Transverse colon (tissue), 4 donors: Measurements from ENCODE around the gene BAHCC1. TPM values are rescaled to one million over a fixed set of nuclear protein-coding genes. Genes with fewer than 3 reads are reported as not detected.
A peak's percentile ranks its signal among the peaks of the same experiment; 100 is the strongest.

Experiments used
- DNase-seq: peaks from one replicate; pipeline ENCODE4 v3.0.0-alpha.2; 2019
- H3K27ac ChIP-seq, 4 donors: fragments of 200-600 bp; sonication (generic); 2 replicates each; pipeline ENCODE4 v1.5.1; 2016 to 2018; ENCODE audit warnings: inconsistent platforms in 4 of 4
- H3K27me3 ChIP-seq: fragments of 200-600 bp; sonication (generic); 2 replicates; pipeline ENCODE4 v1.5.1; 2017; ENCODE audit warnings: inconsistent platforms
- H3K36me3 ChIP-seq, 4 donors: fragments of 200-600 bp; sonication (generic); 2 replicates each; pipeline ENCODE4 v1.5.1; 2017 to 2019; ENCODE audit warnings: inconsistent platforms in 4 of 4
- H3K4me1 ChIP-seq, 4 donors: fragments of 200-600 bp; sonication (generic); 2 replicates each; pipeline ENCODE4 v1.5.1; 2017 to 2020; ENCODE audit warnings: inconsistent platforms in 4 of 4
- H3K4me3 ChIP-seq, 4 donors: fragments of 200-600 bp; sonication (generic); 1 replicate in 1 of 4; 2 replicates in 3 of 4; pipeline versions ENCODE4 v1.5.1 to v1.6.1; 2017 to 2019; ENCODE audit warnings: inconsistent platforms in 4 of 4
- H3K9me3 ChIP-seq, 2 donors: fragments of 200-600 bp; sonication (generic); 2 replicates each; pipeline ENCODE4 v1.5.1; 2017 to 2019; ENCODE audit warnings: inconsistent platforms in 2 of 2
- CTCF ChIP-seq, 5 experiments: fragments of 200-600 bp in 3 of 5; fragments of 450-650 bp in 2 of 5; sonication (generic) in 3 of 5; IDR thresholded peaks; 1 replicate in 2 of 5; 2 replicates in 3 of 5; pipeline ENCODE4 v1.5.1; 2016 to 2017; ENCODE audit warnings: antibody characterized with exemption in 5 of 5, inconsistent platforms in 3 of 5, mild to moderate bottlenecking in 2 of 5, moderate library complexity in 1 of 5
- EP300 ChIP-seq: sonication (generic); formaldehyde crosslinking; IDR thresholded peaks from one replicate; pipeline ENCODE4 v1.6.1; 2017; ENCODE audit warnings: antibody characterized with exemption, low read depth
- POLR2A ChIP-seq: fragments of 450-650 bp; IDR thresholded peaks from one replicate; pipeline ENCODE4 v1.6.1; 2016; ENCODE audit warnings: antibody characterized with exemption, mild to moderate bottlenecking, moderate library complexity
- POLR2AphosphoS5 ChIP-seq, 3 donors: sonication (generic); formaldehyde crosslinking; IDR thresholded peaks; one replicate each; pipeline ENCODE4 v1.6.1; 2016; ENCODE audit warnings: antibody characterized with exemption in 3 of 3
- WGBS, 2 donors: methylation state at CpG; one replicate each; pipeline ENCODE4 v1.1.5; 2018; ENCODE audit warnings: low coverage in 1 of 2; 5-methylcytosine and 5-hydroxymethylcytosine counted together
- in situ Hi-C, 4 donors: fragments of 200-750 bp; cut with MboI; loops; one replicate each; pipeline versions ENCODE4 v1.15.0 to v1.15.1; 2017; ENCODE audit warnings: low sequenced_read_pairs in 3 of 4, low pct_ligation_motif_present in 1 of 4, low pct_unique_long_range_greater_than_20kb in 1 of 4
- intact Hi-C: fragments of 100-400 bp; cut with DNase I; formaldehyde crosslinking; loops from one replicate; pipeline ENCODE4 v1.15.1; 2023; ENCODE audit warnings: low total_unique reads
- total RNA-seq, 4 donors: library from RNA; depleted of rRNA; stranded (reverse); fragments of >200 nt; gene quantifications; one replicate each; pipeline ENCODE4 v1.1.0, GENCODE V29; 2016

Gene BAHCC1
- total RNA-seq, 4 donors from 2014 or later, result 8.7 to 133 (median 12.4) TPM

DNA sequence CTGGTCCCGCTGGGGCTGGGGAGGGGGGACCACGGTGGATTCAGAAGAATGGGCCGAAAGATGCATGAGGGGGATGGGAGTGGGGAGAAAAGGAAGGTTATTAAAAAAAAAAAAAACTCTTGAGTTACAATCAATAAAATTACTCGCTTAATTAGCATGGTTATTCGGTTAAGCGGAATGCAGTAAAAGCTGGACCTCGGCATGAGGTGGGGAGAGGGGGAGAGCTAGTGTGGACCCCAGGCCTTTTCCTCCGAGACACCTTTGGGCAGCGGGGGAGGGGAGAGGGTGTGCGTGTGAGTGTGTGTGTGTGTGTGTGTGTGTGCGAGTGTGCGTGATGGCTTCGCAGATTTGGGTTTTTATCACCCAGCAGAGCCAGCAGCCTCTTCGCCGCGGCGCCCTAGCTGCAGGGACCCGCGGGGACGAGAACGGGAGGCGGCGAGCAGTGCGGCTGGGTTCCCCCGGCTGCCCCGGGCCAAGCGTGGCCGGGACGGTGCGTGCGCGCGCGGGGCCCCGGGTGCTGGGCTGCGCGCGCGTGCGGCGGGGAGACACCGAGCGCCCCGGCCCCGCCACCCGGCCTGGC lies 3.7 kb downstream of the BAHCC1 start:
- 0 to 5% methylated on average over 7 to 25 of the region's 46 CpGs for WGBS, 2 donors
- no peak for DNase-seq
- peaks cover 12 to 58% (median 42%) of the 10 kb centered on the region in 4 donors for H3K4me1 ChIP-seq
- H3K27ac ChIP-seq, result peak overlapping the region; percentile 95 to 99 (median 98)
- in situ Hi-C loops, result loop anchor here in 2 of 4 donors (10.0 to 25.0 kb wide), 3 partner anchors 64 to 112 kb away; partner anchors contain the start of gene SLC38A10 (in 1 of the 2)
- H3K27me3 ChIP-seq, result peaks cover 9% of the 10 kb centered on the region
- TF ChIP-seq CTCF (IDR thresholded peaks at IDR 0.05), result no peak
- TF ChIP-seq POLR2AphosphoS5 (IDR thresholded peaks at IDR 0.05), result no peak
- no peak for TF ChIP-seq POLR2A
- no peak for TF ChIP-seq EP300
- intact Hi-C loops, result loop anchor here (10.0 kb wide), 1 partner anchor 104 kb away; the partner anchor contains the start of gene SLC38A10
- H3K4me3 ChIP-seq, result peak overlapping the region; percentile 50 to 85 (median 70)
- H3K9me3 ChIP-seq, result no peaks in the 10 kb centered on the region
- H3K36me3 ChIP-seq, result no peaks in the 10 kb centered on the region

- intact Hi-C loops (loop anchor here (5.0 to 10.0 kb wide), 2 partner anchors 105 to 1058 kb away; partner anchors contain the start of genes NARF and SLC38A10), in situ Hi-C loops (loop anchor here in 2 of 4 donors (10.0 to 25.0 kb wide), 3 partner anchors 65 to 112 kb away; partner anchors contain the start of gene SLC38A10 (in 1 of the 2))
- no peak for DNase-seq
- 0% methylated on average over 17 of the region's 95 CpGs; no CpG with 5 or more reads in 1 of the 2 donors for WGBS, 2 donors
- peak in 1 of 3 donors; percentile 14 for TF ChIP-seq POLR2AphosphoS5 (IDR thresholded peaks at IDR 0.05)
- TF ChIP-seq CTCF (IDR thresholded peaks at IDR 0.05), result no peak
- TF ChIP-seq POLR2A, result no peak
- TF ChIP-seq EP300, result no peak
- Histone ChIP-seq H3K4me3 (peak overlapping the region; percentile 62 to 85 (median 78)), H3K4me1 (peaks cover 15 to 58% (median 41%) of the 10 kb centered on the region in 4 donors), H3K9me3 (no peaks in the 10 kb centered on the region), H3K27ac (peak overlapping the region; percentile 95 to 99 (median 98)), H3K36me3 (no peaks in the 10 kb centered on the region), H3K27me3 (peaks cover 9% of the 10 kb centered on the region)
Measured at GRCh38 chr17:81399481-81400153, 4.4 kb downstream of the BAHCC1 start.

GRCh38 chr17:81400154-81400977 lies 5.1 kb downstream of the BAHCC1 start:
- intact Hi-C loops (loop anchor here (5.0 kb wide), 1 partner anchor 1057 kb away; the partner anchor contains the start of gene NARF), in situ Hi-C loops (no loop called here)
- Histone ChIP-seq H3K9me3 (no peaks in the 10 kb centered on the region), H3K4me3 (peak overlapping the region; percentile 62 to 85 (median 78)), H3K27me3 (peaks cover 9% of the 10 kb centered on the region), H3K4me1 (peaks cover 19 to 61% (median 43%) of the 10 kb centered on the region in 4 donors), H3K27ac (peak overlapping the region; percentile 95 to 99 (median 98)), H3K36me3 (no peaks in the 10 kb centered on the region)
- 16 to 41% methylated on average over 19 to 49 of the region's 67 CpGs for WGBS, 2 donors
- no peak for TF ChIP-seq EP300
- no peak for TF ChIP-seq CTCF (IDR thresholded peaks at IDR 0.05)
- peak in 1 of 3 donors; percentile 24 for TF ChIP-seq POLR2AphosphoS5 (IDR thresholded peaks at IDR 0.05)
- TF ChIP-seq POLR2A, result no peak
- no peak for DNase-seq
